Measurements from ENCODE around the gene GAL.

The GAL gene

GRCh38 chr11:68658661-68659060 is 25.7 kb upstream of the GAL start:
- no peak for DNase-seq (ENCODE audit: low read depth)

GRCh38 chr11:68659158-68659921 is 25.0 kb upstream of the GAL start:
- peak; percentile 91 for DNase-seq (ENCODE audit: low read depth)

GRCh38 chr11:68660066-68660810 is 24.1 kb upstream of the GAL start:
- no peak for DNase-seq (ENCODE audit: low read depth)

- DNase-seq (ENCODE audit: low read depth) = no peak
Measured at GRCh38 chr11:68661014-68661413, 23.3 kb upstream of the GAL start.

- DNase-seq (ENCODE audit: low read depth) = no peak
Measured at GRCh38 chr11:68661697-68662603, 22.4 kb upstream of the GAL start.

GRCh38 chr11:68663482-68664010 is 20.8 kb upstream of the GAL start:
- DNase-seq (ENCODE audit: low read depth) = no peak

- no peak for DNase-seq (ENCODE audit: low read depth)
Measured at GRCh38 chr11:68664141-68664540, 20.2 kb upstream of the GAL start.

GRCh38 chr11:68664906-68665305 is 19.4 kb upstream of the GAL start:
- DNase-seq (ENCODE audit: low read depth) = no peak

GRCh38 chr11:68665436-68665835 is 18.9 kb upstream of the GAL start:
- DNase-seq (ENCODE audit: low read depth) = no peak

GRCh38 chr11:68666849-68667248 is 17.5 kb upstream of the GAL start:
- DNase-seq (ENCODE audit: low read depth) = no peak

- no peak for DNase-seq (ENCODE audit: low read depth)
Measured at GRCh38 chr11:68667511-68668500, 16.5 kb upstream of the GAL start.

- no peak for DNase-seq (ENCODE audit: low read depth)
Measured at GRCh38 chr11:68669301-68670090, 14.8 kb upstream of the GAL start.

GRCh38 chr11:68670208-68670992 is 13.9 kb upstream of the GAL start:
- no peak for DNase-seq (ENCODE audit: low read depth)

GRCh38 chr11:68673306-68673945 is 10.9 kb upstream of the GAL start:
- no peak for DNase-seq (ENCODE audit: low read depth)

GRCh38 chr11:68673991-68674390 is 10.4 kb upstream of the GAL start:
- no peak for DNase-seq (ENCODE audit: low read depth)

GRCh38 chr11:68674461-68674860 is 9.9 kb upstream of the GAL start:
- DNase-seq (ENCODE audit: low read depth) = no peak

GRCh38 chr11:68677432-68677831 is 6.9 kb upstream of the GAL start:
- DNase-seq (ENCODE audit: low read depth) = peak; percentile 24

- no peak for DNase-seq (ENCODE audit: low read depth)
Measured at GRCh38 chr11:68678031-68678441, 6.3 kb upstream of the GAL start.

Measured in amniotic epithelial cell (primary cell).